ENCODE measurements around the gene CCN2.

Gene CCN2

GRCh38 chr6:131966443-131966842, 15.3 kb upstream of the CCN2 start:
- DNase-seq: no peak

- no peak for DNase-seq
Observed at GRCh38 chr6:131963063-131963462, 11.9 kb upstream of the CCN2 start.

GRCh38 chr6:131960371-131961133, 9.4 kb upstream of the CCN2 start:
- no peak for DNase-seq

GRCh38 chr6:131958542-131959470, 7.6 kb upstream of the CCN2 start:
- DNase-seq: no peak

- no peak for DNase-seq
Observed at GRCh38 chr6:131958095-131958494, 6.9 kb upstream of the CCN2 start.

- no peak for DNase-seq
Observed at GRCh38 chr6:131955876-131956275, 4.7 kb upstream of the CCN2 start.

- no peak for DNase-seq
Observed at GRCh38 chr6:131955192-131955591, 4.0 kb upstream of the CCN2 start.

GRCh38 chr6:131954775-131955107, 3.6 kb upstream of the CCN2 start:
- DNase-seq: no peak

- no peak for DNase-seq
Observed at GRCh38 chr6:131954059-131954774, 3.0 kb upstream of the CCN2 start.

- DNase-seq: no peak
Observed at GRCh38 chr6:131952886-131953509, 1.8 kb upstream of the CCN2 start.

GRCh38 chr6:131951576-131952230, 531 bp upstream of the CCN2 start:
- DNase-seq: no peak

- DNase-seq: peak in 1 of 5 experiments; percentile 7
Observed at GRCh38 chr6:131949909-131950766, 1.0 kb downstream of the CCN2 start.

GRCh38 chr6:131949620-131949908, 1.6 kb downstream of the CCN2 start:
- no peak for DNase-seq

- DNase-seq: no peak
Observed at GRCh38 chr6:131948692-131949619, 2.2 kb downstream of the CCN2 start.

GRCh38 chr6:131947986-131948661, 3.0 kb downstream of the CCN2 start:
- no peak for DNase-seq

- no peak for DNase-seq
Observed at GRCh38 chr6:131946992-131947955, 3.9 kb downstream of the CCN2 start.

GRCh38 chr6:131946404-131946991, 4.7 kb downstream of the CCN2 start:
- no peak for DNase-seq

- no peak for DNase-seq
Observed at GRCh38 chr6:131945971-131946370, 5.2 kb downstream of the CCN2 start.
